H1 (cell line): ENCODE data around the gene SOS1. TPM values are rescaled to one million over a fixed set of nuclear protein-coding genes. Genes with fewer than 3 reads are reported as not detected.

Experiments
- TEAD4 ChIP-seq: IDR thresholded peaks from 2 replicates; pipeline ENCODE4 v1.6.1; 2012; ENCODE audit warnings: low read depth, low read length, inconsistent platforms, mixed read lengths
- polyA plus RNA-seq, 7 experiments: library from polyadenylated mRNA; depleted of rRNA in 3 of 7; stranded (reverse) in 5 of 7; unstranded in 2 of 7; fragments of >200 nt in 5 of 7; fragments of 200-250 nt in 2 of 7; gene quantifications; 1 replicate in 5 of 7; 2 replicates in 1 of 7; 4 replicates in 1 of 7; pipeline versions ENCODE4 v1.2.1 to v1.2.3, GENCODE V29; 2011 to 2013; ENCODE audit warnings: missing spikeins in 2 of 7, mixed read lengths in 2 of 7
- total RNA-seq: library from RNA; stranded (reverse); fragmentation: NEBNext Ultra II Directional; extraction: Animal tissue kit (Norgen Biotek cat#: 25700); gene quantifications from 2 replicates; pipeline ENCODE4 v1.2.1, GENCODE V29; 2021

Gene SOS1
- total and polyA plus RNA-seq, 2 of the 8 experiments (the other 6 are each of a cell fraction or from before 2014, with no cell fraction given) = 25.7 to 27.0 TPM

- TF ChIP-seq TEAD4 = peak; percentile 34; the same call in 1 of the 2 replicates
Measured at GRCh38 chr2:39091543-39091942, 29.3 kb downstream of the SOS1 start (continued).
